Endodermal cell (in vitro differentiated cells): Measurements from ENCODE around the gene PDE4D. TPM values are rescaled to one million over a fixed set of nuclear protein-coding genes. Genes with fewer than 3 reads are reported as not detected.

Source experiments
- DNase-seq: peaks from one replicate; pipeline ENCODE4 v3.0.0-alpha.2; 2017
- H3K27ac ChIP-seq: 2 replicates; pipeline ENCODE4 v1.5.1; 2013; ENCODE audit warnings: mild to moderate bottlenecking, low read depth, low read length, moderate library complexity
- H3K27me3 ChIP-seq: 2 replicates; pipeline ENCODE4 v1.6.1; 2013; ENCODE audit warnings: mild to moderate bottlenecking, low read length, moderate library complexity; ENCODE audit not compliant: insufficient read depth, control insufficient read depth, poor library complexity, severe bottlenecking
- H3K36me3 ChIP-seq: 2 replicates; pipeline ENCODE4 v1.7.0; 2013; ENCODE audit warnings: mild to moderate bottlenecking, low read length, moderate library complexity; ENCODE audit not compliant: control insufficient read depth, insufficient read depth
- H3K4me1 ChIP-seq: one replicate; pipeline ENCODE4 v1.7.0; 2013; ENCODE audit warnings: low read length; ENCODE audit not compliant: control insufficient read depth, insufficient read depth
- H3K4me3 ChIP-seq: 2 replicates; pipeline ENCODE4 v1.5.1; 2013; ENCODE audit warnings: mild to moderate bottlenecking, low read length, moderate library complexity
- H3K9ac ChIP-seq: 2 replicates; pipeline ENCODE4 v1.6.1; 2013; ENCODE audit warnings: mild to moderate bottlenecking, low read length, moderate library complexity; ENCODE audit not compliant: poor library complexity, severe bottlenecking; ENCODE audit errors: extremely low read depth
- H3K9me3 ChIP-seq: 2 replicates; pipeline ENCODE4 v1.6.1; 2013; ENCODE audit warnings: mild to moderate bottlenecking, low read length, moderate library complexity; ENCODE audit not compliant: control insufficient read depth
- H3K27ac Mint-ChIP-seq: 2 replicates; pipeline ENCODE4 v1.8.0; 2020; ENCODE audit warnings: mixed read lengths
- H3K27me3 Mint-ChIP-seq: 2 replicates; pipeline ENCODE4 v1.8.0; 2021; ENCODE audit warnings: mild to moderate bottlenecking, mixed read lengths; ENCODE audit not compliant: insufficient read depth
- H3K36me3 Mint-ChIP-seq: 2 replicates; pipeline ENCODE4 v1.8.0; 2020; ENCODE audit warnings: low read depth, mixed read lengths
- H3K4me1 Mint-ChIP-seq: 2 replicates; pipeline ENCODE4 v1.8.0; 2020; ENCODE audit warnings: mixed read lengths
- H3K4me3 Mint-ChIP-seq: 2 replicates; pipeline ENCODE4 v1.8.0; 2020; ENCODE audit warnings: mild to moderate bottlenecking, moderate library complexity, mixed read lengths
- H3K9me3 Mint-ChIP-seq: 2 replicates; pipeline ENCODE4 v1.8.0; 2020; ENCODE audit warnings: mild to moderate bottlenecking, mixed read lengths
- CTCF ChIP-seq: fragments of 200-600 bp; sonication (generic); conservative IDR thresholded peaks from 2 replicates; pipeline ENCODE4 v1.5.0; 2021; ENCODE audit warnings: antibody characterized with exemption, mild to moderate bottlenecking
- WGBS, 2 experiments: methylation state at CpG; one replicate each; pipeline versions ENCODE4 v1.1.5 to v1.1.7; 2013; ENCODE audit warnings: missing lambda C conversion rate in 2 of 2, mixed read lengths in 1 of 2; ENCODE audit not compliant: insufficient coverage in 1 of 2, insufficient read length in 1 of 2; 5-methylcytosine and 5-hydroxymethylcytosine counted together
- total RNA-seq, 2 donors: library from RNA; stranded (reverse); fragmentation: NEBNext Ultra II Directional in 1 of 2; extraction: Animal tissue kit (Norgen Biotek cat#: 25700) in 1 of 2; gene quantifications; 2 replicates in 1 of 2; 3 replicates in 1 of 2; pipeline ENCODE4 v1.2.1, GENCODE V29; 2021

The PDE4D gene
- total RNA-seq, 2 donors from 2014 or later, result 9.2 to 11.4 TPM

GRCh38 chr5:58985311-58985710 lies 908.2 kb downstream of the PDE4D start:
- 83 to 94% methylated on average over 3 to 4 of the region's 4 CpGs for WGBS, 2 experiments

DNA sequence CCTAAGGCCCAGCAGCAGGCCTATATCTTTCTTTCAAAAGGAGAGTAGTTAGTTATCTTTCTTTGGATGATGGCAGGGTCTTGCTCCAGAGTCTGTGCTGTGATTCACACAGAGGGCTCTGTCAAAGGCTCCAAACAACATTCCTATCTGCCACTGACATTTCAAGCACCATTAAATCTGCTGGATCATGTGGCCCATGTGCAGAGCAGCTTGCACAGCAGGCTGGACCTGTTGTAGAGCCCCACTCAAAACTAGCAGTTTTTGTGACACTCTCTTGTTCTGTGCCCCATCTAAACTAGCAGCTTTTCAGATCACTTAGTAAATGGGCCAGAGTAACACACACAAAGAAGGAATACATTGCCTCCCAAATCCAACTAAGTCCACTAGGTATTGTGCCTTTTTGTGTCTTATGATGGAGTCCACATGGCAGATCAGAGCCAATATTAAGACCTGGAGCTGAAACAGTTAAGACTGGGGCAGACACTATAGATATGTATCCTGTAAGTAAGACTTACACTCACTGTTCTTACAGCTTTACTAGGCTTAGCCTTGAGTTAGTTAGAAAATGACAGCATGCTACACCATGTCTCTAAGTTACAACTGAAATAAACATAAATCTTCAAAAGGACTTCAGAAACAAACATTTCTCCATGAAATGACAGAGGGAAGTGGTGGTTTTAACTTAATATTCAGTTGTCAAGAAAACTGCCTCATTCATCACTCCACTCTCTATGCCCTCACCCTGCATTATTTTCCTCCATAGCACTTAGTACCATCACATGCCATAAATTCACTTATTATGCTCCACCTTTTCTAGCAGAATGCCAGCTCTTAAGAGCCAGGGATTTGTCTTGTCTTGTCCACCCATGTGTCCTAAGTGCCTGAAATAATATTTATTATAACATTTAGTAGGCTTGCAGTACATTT lies 909.7 kb downstream of the PDE4D start:
- Histone ChIP-seq H3K4me3 (no peak overlapping the region), H3K9ac (no peak overlapping the region), H3K27me3 (no peaks in the 10 kb centered on the region), H3K9me3 (no peaks in the 10 kb centered on the region), H3K27ac (no peak overlapping the region), H3K36me3 (peaks cover 26% of the 10 kb centered on the region), H3K4me1 (peaks cover 10% of the 10 kb centered on the region)
- TF ChIP-seq CTCF, result no peak
- H3K27me3 Mint-ChIP-seq, result no peaks in the 10 kb centered on the region
- peaks cover 3% of the 10 kb centered on the region for H3K9me3 Mint-ChIP-seq
- H3K4me3 Mint-ChIP-seq, result no peak overlapping the region
- peaks cover 25% of the 10 kb centered on the region for H3K4me1 Mint-ChIP-seq
- H3K36me3 Mint-ChIP-seq, result peaks cover 11% of the 10 kb centered on the region
- H3K27ac Mint-ChIP-seq, result no peak overlapping the region
- DNase-seq, result no peak

More at GRCh38 chr5:58985311-58985710, 908.2 kb downstream of the PDE4D start:
- Histone ChIP-seq H3K27me3 (no peaks in the 10 kb centered on the region), H3K9ac (no peak overlapping the region), H3K4me3 (no peak overlapping the region), H3K27ac (no peak overlapping the region), H3K36me3 (peaks cover 24% of the 10 kb centered on the region), H3K4me1 (peaks cover 10% of the 10 kb centered on the region), H3K9me3 (no peaks in the 10 kb centered on the region)
- H3K36me3 Mint-ChIP-seq, result peaks cover 17% of the 10 kb centered on the region
- no peak for TF ChIP-seq CTCF
- DNase-seq, result no peak
- H3K9me3 Mint-ChIP-seq, result peaks cover 3% of the 10 kb centered on the region
- H3K27me3 Mint-ChIP-seq, result no peaks in the 10 kb centered on the region
- H3K4me1 Mint-ChIP-seq, result peaks cover 24% of the 10 kb centered on the region
- no peak overlapping the region for H3K27ac Mint-ChIP-seq
- H3K4me3 Mint-ChIP-seq, result no peak overlapping the region

DNA sequence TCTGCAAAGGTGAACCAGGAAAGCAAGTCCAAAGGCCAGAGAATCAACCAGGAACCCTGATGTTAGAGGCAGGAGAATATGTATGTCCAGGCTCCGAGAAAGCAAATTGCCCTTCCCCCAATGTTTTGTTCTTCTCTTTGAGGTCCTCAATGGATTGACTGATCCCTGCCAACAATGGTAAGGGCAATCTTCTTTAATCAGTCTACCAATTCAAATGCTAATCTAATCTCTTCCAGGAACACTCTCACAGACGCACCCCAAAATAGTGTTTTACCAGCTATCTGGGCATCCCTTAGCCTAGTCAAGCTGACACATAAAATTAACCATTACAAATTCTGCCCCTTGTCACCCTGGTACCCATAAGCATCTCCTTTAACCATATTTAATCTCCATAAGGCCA lies 912.6 kb downstream of the PDE4D start:
- WGBS, 2 experiments, result 86 to 91% methylated on average over 2 of the region's 2 CpGs
- Mint-ChIP-seq H3K4me3 (no peak overlapping the region), H3K36me3 (peaks cover 13% of the 10 kb centered on the region), H3K27me3 (no peaks in the 10 kb centered on the region), H3K9me3 (peaks cover 3% of the 10 kb centered on the region), H3K27ac (no peak overlapping the region), H3K4me1 (peaks cover 21% of the 10 kb centered on the region)
- Histone ChIP-seq H3K9me3 (no peaks in the 10 kb centered on the region), H3K27me3 (no peaks in the 10 kb centered on the region), H3K9ac (no peak overlapping the region), H3K36me3 (peaks cover 38% of the 10 kb centered on the region), H3K27ac (no peak overlapping the region), H3K4me3 (no peak overlapping the region), H3K4me1 (peaks cover 10% of the 10 kb centered on the region)
- TF ChIP-seq CTCF, result no peak
- no peak for DNase-seq
